Stromal cell of bone marrow (primary cell): ENCODE measurements around the gene DNAJC1.
A peak's percentile ranks its signal among the peaks of the same experiment; 100 is the strongest.

Experiments used
- DNase-seq: peaks from one replicate; pipeline ENCODE4 v3.0.0-alpha.2; 2012; ENCODE audit warnings: low read depth

Gene DNAJC1

DNA sequence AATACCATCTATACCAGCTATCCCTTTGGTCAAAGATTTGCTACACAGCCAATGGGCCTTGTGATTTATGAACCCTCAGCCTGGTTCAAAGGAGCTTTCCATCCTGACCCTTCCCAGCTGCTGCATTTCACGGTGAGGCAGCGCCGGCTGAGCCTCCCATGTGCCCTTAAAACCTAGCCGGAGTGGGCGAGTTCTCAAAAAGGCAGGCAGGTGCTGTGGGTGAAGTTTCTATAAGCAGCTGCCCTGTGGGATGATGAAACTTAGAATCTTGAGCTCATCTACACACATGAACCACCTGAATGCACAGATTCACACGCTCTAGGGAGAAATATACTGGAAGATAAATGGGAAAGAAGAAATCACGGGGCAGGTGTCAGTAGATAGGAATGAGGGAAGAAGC is 244.8 kb downstream of the DNAJC1 start:
- no peak for DNase-seq

- no peak for DNase-seq
These were observed 245.3 kb downstream of the DNAJC1 start for GRCh38 chr10:21758239-21758638.

DNA sequence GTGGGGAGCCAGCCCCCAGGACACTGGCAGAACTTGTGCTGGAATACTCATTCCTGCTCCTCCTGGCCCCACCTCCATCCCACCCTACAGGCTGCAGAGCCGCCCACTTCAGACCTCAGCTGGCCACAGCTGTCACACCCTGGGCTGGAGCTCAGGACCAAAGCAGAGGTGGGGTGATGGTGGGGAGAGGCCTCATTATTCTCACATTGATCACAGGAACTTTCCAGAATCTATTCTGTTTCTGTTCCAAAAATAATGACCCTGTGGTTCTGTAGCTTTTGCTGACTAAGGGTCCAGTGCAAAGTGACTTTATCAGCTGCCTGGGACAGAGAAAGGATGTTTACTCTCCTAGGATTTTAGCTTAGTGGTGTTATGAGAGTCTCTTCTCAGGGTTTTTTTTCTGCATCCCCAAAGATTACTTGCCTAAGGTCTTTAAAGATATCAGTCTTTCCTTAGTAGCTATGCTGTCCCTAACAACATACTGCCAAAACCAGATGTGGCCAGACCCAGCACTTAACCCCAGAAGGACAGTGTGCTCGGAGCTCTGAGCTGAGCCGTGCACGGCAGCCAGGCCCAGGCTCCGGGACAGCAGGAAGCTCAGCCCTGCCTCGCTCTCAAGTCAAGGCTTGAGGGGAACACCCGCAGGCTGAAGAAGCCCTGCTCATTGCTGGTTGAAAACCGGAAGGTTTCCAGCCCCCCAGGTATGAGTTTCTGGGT is 246.2 kb downstream of the DNAJC1 start:
- no peak for DNase-seq

GRCh38 chr10:21756707-21757106 is 246.8 kb downstream of the DNAJC1 start:
- no peak for DNase-seq

- no peak for DNase-seq
These were observed 249.0 kb downstream of the DNAJC1 start for GRCh38 chr10:21754410-21755011.

DNA sequence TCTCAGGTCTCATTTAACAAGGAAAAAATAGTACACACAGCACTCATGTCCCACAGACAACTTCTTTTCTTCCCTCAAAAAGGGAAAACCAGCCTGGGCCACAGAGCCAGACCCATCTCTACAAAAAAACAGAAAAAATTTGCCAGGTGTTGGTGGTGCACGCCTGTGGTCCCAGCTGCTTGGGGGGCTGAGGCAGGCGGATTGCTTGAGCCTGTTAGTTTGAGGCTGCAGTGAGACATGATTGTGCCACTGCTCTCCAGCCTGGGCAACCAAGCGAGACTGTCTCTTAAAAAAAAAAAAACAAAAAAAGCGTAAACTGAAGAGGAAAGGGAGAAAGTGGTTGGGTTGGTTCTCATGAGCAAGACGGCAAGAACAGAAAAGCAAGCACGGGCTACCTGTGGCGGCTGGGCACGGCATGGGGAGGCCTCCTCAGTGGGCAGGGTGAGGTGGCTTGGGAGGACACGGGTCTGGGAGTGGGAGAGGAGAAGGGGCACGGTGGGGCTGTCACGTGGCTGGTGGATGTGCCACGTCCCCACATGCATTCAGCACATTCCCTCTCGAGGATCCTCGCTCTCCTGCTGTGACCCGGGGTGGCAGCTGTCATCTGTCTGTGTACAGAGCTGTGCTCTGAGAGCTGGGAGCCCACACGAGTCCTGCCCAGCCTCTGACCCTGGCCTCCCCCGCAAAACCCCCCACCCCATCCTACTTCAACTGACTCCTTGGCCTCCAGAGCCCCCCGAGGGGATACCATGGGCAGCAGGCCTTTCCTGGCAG is 249.8 kb downstream of the DNAJC1 start:
- no peak for DNase-seq

- DNase-seq, result no peak
These were observed 251.9 kb downstream of the DNAJC1 start for GRCh38 chr10:21751341-21752310.

- DNase-seq, result no peak
These were observed 253.1 kb downstream of the DNAJC1 start for GRCh38 chr10:21750424-21750823.

DNA sequence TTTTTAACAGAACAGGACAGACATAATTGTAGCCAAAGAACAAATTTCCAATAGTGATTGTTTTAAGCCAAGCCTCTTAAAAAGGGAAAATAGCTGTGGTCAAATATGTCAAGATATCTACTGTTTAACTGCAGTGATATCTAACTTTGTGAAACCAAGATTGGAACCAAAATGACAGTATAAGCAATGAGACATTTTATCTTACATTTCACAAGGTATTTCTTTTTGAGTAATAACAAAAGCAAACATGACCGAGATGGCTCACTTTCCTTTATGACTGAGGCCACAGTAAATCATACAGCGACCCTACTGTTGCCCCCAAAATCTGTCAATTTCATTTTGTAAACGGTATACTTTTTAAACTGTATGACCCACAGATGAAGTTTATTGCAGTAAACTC is 253.7 kb downstream of the DNAJC1 start:
- no peak for DNase-seq

DNA sequence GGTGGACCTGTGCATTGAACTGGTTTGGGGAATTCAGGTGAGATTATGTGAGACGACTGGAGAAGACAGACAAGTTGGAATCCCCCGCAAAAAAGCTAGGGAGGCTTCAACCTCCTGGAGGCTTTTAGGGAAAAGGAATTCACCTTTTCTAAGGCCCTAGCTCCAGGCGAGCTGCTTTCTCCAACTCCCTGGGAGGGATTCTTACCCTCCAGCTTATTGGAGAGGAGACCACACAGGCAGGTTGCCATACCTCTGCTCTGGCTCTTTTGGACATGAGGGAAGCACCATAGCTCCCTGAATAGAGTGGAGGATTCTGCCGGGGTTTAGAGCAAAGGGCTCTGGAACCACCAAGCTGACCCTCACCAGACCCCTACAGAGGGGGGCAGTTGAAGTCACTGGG is 255.7 kb downstream of the DNAJC1 start:
- DNase-seq, result no peak

DNA sequence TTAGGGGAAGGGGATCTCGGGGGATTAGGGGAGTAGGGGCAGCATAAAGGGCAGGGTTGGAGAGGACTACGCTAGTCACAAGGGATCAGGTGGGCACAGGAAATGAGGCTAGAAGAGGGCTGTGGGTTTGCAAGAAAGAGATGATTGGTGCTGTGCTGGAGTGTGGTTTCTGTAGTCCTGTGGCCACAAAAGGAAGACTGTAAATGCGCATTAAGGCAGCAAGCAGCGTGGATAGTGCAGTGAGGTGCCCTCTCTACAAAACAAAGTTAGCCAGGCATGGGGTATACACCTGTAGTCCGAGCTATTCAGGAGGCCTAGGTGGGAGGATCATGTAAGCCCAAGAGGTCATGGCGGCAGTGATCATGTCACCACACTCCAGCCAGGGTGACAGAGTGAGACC is 257.4 kb downstream of the DNAJC1 start:
- DNase-seq, result no peak

DNA sequence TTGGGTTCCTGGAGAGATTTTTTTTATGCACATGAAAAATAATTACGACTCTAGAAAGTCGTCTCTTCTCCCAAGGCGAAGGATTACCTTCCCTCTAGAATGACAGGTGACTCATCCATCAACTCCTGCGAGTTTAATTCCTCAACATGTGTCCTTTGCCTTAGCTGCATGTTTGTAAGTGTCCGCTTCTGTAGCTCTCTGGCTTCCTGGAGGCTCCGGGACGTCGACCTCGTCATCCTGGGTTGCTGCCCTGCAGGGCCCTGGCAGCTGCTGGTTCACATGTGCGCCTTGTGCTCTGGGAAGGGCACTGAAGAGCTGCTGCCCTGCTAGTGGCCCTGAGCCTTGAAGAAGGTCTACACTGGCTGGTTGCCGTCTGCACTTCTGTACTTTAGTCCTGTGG is 259.3 kb downstream of the DNAJC1 start:
- DNase-seq, result no peak

GRCh38 chr10:21742740-21743412 is 260.7 kb downstream of the DNAJC1 start:
- no peak for DNase-seq

- no peak for DNase-seq
These were observed 262.5 kb downstream of the DNAJC1 start for GRCh38 chr10:21740989-21741388.

DNA sequence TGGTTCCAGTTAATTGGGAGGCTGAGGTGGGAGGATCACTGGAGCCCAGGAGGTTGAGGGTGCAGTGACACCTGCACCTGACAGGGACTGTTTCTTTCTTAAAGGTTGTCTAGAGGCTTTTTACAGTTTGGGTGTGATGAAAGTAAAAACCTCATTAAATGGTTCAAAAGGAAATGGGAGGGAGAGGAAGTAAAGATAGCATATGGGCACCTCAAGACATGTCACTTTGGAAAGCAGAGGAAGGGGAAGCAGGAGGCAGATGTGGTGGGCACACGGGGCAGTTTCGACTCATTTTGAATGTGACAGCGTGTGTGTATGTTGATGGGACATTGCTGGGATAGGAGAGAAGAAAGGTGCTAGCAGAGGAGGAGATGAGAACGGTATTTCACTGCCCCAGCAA is 266.4 kb downstream of the DNAJC1 start:
- no peak for DNase-seq

DNA sequence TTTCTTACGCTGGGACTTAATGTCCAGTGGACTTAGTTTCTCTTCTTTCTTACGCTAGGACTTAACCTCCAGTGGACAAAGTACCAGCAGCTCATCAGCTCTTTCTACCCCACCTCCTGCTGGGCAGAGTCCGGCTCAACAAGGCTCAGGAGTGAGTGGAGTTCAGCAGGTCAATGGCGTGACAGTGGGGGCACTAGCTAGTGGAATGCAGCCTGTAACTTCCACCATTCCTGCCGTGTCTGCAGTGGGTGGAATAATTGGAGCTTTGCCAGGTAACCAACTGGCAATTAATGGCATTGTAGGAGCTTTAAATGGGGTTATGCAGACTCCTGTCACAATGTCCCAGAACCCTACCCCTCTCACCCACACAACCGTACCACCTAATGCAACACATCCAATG is 269.8 kb downstream of the DNAJC1 start:
- DNase-seq, result no peak

DNA sequence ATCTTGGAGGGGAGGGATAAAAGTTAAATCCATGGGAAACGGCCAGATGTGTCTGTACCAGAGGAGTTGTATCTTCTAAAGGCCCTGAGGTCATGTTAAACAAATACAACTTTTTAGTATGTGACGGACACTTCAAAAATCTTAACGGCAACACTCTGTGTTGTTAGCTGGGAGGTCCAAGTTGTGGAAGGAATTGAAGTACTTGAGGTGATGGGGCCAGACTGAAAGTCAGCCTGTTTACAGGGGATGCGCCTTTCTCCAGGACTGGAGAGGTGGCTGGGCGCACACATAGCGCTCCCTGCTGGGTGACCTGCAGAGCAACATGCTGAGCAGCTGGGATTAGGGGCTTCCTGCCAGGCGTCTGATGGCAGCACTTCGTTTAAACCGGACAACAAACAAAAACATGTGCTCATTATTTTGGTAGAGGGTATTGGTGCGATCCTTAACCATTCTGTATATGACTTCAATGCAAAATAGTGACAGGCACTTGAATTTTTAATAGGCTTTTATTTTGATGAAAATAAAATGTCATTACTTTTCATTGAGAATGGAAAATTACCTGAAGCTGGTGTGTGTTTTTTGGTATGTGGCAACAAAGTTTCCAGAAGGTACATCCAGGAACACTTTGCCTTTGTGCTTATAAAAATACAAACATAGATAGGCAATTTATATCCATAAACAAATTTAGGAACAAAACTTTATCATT is 271.3 kb downstream of the DNAJC1 start:
- peak; percentile 22 for DNase-seq

DNA sequence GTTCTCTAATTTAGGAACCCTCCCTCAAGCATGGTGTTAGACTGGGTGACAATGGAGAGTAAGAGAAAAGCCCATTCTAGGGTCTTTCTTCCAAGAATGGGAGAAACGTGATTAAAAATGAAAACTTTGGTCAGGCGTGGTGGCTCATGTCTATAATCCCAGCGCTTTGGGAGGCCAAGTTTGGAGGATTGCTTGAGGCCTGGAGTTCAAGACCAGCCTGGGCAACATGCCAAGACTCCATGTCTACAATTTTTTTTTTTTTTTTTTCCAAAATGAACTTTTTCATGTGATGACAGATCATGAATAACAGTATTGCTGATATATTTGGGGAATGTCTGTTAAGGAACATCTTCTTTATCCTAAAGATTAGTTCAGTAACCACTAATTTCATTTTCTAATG is 274.9 kb downstream of the DNAJC1 start:
- DNase-seq, result no peak

GRCh38 chr10:21727452-21728168 is 275.9 kb downstream of the DNAJC1 start:
- DNase-seq, result no peak

DNA sequence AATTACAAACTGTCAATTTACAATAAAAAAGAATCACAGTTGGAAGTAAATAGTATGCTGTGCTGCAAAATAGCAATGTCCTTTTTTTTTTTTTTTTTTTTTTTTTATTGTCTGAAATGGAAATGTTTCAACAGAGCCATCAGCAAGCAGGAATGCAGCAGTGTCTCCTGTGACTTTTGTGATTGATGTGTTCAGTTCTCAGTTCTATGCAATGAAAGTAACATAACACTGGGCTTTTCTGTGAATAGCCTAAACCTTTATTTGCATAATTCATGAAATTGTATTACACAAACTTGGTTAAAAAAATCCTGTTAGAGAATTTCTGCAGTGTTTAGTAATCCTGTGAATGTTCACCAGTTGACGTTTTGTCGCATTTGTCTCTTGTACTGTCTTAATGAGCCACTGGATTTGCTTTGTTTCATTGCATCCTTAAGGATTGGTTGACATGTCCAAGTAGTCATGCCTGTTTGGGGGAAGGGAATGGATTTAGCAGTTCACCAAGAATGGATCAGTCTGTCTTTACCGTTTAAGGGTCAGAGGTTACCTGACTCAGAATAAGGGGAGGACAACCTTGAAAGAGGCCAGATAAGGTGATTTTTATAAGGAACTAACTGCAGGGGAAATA is 276.8 kb downstream of the DNAJC1 start:
- DNase-seq, result no peak
